ENCODE measurements around the gene DHX32.

DHX32 gene

DNA sequence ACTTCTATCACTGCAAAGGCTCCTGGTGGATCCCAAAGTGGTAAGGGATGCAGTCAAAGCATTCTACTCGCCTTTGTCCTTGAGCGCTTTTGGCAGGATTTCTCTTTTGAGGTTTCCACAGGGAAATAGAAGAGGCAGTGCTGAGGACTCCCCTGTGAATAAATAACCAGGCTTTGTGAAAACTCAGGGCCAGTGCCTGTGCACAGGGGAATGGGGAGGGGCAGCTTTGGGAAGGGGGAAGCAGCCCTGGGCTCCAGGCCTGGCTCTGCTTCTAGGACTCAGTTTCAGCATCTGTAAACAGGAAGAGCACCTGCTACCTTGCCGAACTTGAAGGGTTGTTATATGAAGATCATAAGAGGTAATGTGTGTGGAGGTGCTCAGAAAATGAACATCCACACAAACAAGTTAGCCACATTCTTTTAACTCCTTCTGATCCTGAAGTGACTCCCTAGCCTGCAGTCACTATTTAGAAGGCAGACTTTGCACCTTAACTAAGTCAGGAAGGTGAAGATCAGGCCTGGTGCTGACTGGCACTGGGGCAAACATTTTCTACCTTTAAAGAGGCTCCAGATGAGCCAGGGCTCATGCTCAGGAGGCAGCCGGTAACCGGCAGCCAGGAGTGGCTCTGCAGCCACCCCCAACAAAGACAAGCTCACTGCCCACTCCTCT is 83.0 kb downstream of the DHX32 start:
- no peak for TF ChIP-seq CTCF (IDR thresholded peaks at IDR 0.05; ENCODE audit: low read depth, low read length)
- no peak for DNase-seq (ENCODE audit: extremely low read depth, low read depth)

GRCh38 chr10:125797424-125797823 is 83.7 kb downstream of the DHX32 start:
- no peak for DNase-seq (ENCODE audit: extremely low read depth, low read depth)
- TF ChIP-seq CTCF (IDR thresholded peaks at IDR 0.05; ENCODE audit: low read depth, low read length): no peak

- TF ChIP-seq CTCF (IDR thresholded peaks at IDR 0.05; ENCODE audit: low read depth, low read length): no peak
- no peak for DNase-seq (ENCODE audit: extremely low read depth, low read depth)
Measured at GRCh38 chr10:125795637-125796190, 85.4 kb downstream of the DHX32 start.

- no peak for TF ChIP-seq CTCF (IDR thresholded peaks at IDR 0.05; ENCODE audit: low read depth, low read length)
- no peak for DNase-seq (ENCODE audit: extremely low read depth, low read depth)
Measured at GRCh38 chr10:125795128-125795527, 86.0 kb downstream of the DHX32 start.

- DNase-seq (ENCODE audit: extremely low read depth, low read depth): no peak
- no peak for TF ChIP-seq CTCF (IDR thresholded peaks at IDR 0.05; ENCODE audit: low read depth, low read length)
Measured at GRCh38 chr10:125792342-125793300, 88.5 kb downstream of the DHX32 start.

DNA sequence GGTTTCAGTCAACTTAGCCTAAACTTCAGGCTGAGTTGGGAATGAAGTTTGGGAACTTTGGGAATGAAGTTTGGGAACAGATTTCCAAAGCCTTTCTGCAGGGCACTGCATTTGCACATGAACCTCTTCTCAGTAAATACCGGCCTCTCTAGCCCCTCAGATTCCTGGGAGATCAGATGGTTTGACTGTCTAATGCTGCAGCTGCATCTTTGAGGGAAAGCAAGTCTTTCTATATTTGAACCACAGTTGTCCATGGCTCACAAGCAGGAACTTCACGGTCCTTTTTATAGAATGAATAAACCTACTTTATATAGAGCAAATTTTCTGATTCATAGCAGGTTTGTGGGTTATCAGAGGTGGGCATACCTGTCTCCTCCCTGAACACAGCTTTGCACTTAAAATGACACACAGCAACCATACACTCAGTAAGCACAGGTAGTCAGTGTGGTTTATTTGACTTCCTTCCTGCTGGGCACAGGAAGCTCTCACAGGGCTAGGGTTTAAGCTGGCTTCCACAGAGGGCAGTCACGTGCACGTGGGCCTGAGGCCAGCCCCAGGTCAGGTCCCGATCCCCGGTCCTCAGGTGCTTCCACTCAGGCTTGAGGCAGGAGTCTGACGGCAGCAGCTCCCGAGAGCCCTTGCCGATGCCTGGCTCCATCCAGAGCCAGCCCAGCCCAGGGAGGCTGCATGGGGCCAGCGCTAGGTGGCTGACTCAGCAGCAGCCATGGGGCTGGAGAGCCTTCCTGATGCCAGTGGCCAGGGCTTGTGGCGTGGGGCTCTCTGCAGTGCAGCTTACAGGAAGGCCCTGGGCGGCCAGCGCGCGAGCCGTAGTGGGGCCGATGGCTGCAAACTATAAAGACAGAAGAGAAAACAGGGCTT is 92.7 kb downstream of the DHX32 start:
- no peak for DNase-seq (ENCODE audit: extremely low read depth, low read depth)
- TF ChIP-seq CTCF (IDR thresholded peaks at IDR 0.05; ENCODE audit: low read depth, low read length): no peak
